Effector CD8-positive, alpha-beta T cell (primary cell): ENCODE data around the gene SFXN2.
A peak's percentile ranks its signal among the peaks of the same experiment; 100 is the strongest.
"Not testable (repeated sequence)": the region's sequence is repeated elsewhere in the genome, so short reads cannot be mapped to it uniquely, and the experiment has no call there.

Experiments used
- DNase-seq: peaks from one replicate; lab custom pipeline; 2025; lab: John Stamatoyannopoulos, UW

The SFXN2 gene

DNA sequence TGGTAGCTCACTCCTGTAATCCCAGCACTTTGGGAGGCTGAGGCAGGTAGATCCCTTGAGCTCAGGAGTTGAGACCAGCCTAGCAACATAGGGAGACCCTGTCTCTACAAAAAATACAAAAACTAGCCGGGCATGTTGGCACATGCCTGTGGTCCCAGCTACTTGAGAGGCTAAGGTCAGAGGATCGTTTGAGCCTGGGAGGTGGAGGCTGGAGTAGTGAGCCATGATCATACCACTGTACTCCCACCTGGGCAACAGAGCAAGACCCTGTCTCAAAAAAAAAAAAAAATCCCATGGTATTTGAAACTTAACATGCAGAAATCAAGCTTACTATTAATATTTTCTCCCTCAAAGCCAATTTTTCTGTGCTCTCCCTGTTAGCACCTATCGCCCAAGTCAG, 5.9 kb downstream of the SFXN2 start:
- DNase-seq, result no peak

DNA sequence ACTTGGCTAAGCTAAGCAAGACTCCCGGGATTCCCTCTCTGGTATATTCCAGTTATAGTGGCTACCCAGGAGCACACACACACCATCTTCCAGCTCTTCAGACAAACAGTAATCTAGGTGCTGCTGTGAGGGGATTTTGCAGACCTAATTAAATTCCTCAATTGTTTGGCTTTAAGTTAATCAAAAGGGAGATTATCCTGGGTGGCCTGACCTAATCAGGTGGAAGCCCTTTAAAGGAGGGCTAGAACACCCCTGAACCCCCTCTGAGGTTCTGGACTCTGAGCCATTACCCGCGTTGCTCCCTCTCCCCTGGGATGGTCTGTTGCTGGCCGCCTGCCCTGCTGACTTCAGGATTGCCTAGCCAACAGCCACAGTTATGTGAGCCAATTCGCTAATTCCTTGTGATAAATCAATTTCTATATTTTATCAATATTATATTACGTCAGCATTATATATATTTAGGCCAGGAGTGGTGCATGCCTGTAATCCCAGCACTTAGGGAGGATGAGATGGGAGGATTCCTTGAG, 6.4 kb downstream of the SFXN2 start:
- no peak for DNase-seq

DNA sequence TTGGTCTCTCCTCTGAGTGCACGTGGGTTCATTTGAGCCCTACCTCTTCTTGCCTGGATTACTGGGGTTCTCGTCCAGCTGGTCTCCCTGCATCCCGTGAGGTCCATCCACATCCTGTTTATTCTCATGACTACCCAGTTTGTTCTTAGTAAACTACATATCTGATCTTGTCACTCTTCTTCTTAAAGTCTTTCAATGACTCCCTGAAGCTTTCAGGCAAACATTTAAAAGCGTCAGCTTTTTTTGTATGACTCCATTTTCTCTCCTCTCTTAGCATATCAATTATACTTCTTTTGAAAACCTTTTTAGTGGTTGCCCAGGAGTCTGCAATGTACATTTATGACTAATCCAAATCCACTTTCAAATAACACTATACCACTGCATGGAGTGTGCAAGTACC, 7.5 kb downstream of the SFXN2 start:
- DNase-seq, result no peak

DNA sequence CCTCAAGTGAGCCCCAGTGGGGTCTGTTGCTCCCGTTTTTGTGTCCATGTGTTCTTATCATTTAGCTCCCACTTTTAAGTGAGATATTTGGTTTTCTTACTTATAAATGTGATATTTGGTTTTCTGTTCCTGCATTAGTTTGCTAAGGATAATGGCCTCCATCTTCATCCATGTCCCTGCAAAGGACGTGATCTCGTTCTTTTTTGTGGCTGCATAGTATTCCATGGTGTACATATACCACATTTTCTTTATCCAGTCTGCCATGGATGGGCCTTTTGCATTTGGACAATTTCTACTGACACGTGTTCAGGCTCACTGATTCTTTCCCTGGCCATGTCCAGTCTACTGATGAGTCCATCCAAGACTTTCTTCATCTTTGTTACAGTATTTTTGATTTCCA, 9.6 kb downstream of the SFXN2 start:
- DNase-seq, result no peak

DNA sequence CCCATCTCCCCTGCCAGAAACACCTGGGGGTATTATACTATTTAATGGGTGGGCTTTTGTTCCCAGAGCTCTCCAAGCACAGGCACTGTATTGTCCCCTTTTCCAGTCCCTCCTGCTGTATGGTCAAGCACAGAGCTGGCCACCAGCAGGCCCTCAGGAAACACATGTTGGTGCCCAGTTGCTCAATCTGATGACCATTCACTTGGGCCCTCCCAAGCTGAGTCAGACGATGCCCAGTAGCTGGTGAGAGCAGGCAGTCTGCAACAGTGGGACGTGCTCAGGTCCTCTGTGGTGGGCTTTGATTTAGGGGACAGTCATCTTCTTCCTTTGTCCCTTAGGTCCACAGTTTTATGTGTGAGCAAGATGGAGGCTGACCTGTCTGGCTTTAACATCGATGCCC, 11.8 kb downstream of the SFXN2 start:
- no peak for DNase-seq

DNA sequence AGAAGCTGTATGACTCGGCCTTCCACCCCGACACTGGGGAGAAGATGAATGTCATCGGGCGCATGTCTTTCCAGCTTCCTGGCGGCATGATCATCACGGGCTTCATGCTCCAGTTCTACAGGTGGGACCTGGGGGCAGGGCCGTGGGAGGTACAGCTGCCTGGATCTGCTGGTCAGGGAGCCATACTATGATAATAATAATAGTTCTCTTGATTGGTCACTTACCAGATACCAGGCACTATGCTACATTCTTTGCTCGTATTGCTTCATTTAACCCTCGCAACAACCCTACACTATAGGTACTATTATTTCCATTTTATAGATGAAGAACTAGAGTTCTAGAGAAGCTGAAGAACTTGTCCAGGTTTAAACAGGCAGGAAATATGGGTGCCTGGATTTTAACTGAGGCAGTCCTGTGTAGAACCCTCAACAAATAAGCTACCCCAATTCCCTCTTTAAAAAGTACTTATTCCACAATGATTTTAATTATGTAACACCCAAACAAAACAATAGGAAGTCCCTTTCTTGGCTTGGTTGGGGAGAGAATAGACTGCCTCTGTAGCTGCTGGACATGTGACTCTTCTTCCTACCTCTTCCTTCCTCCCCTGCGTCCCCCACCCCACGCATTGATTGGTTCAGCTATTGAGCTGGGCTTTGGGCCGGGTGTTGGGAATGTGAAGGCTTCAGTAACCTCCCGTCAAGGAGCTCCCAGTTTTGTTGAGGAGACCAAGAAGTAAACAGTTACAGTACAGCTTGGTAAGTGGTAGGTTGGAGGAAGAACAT, 12.8 kb downstream of the SFXN2 start:
- no peak for DNase-seq

DNA sequence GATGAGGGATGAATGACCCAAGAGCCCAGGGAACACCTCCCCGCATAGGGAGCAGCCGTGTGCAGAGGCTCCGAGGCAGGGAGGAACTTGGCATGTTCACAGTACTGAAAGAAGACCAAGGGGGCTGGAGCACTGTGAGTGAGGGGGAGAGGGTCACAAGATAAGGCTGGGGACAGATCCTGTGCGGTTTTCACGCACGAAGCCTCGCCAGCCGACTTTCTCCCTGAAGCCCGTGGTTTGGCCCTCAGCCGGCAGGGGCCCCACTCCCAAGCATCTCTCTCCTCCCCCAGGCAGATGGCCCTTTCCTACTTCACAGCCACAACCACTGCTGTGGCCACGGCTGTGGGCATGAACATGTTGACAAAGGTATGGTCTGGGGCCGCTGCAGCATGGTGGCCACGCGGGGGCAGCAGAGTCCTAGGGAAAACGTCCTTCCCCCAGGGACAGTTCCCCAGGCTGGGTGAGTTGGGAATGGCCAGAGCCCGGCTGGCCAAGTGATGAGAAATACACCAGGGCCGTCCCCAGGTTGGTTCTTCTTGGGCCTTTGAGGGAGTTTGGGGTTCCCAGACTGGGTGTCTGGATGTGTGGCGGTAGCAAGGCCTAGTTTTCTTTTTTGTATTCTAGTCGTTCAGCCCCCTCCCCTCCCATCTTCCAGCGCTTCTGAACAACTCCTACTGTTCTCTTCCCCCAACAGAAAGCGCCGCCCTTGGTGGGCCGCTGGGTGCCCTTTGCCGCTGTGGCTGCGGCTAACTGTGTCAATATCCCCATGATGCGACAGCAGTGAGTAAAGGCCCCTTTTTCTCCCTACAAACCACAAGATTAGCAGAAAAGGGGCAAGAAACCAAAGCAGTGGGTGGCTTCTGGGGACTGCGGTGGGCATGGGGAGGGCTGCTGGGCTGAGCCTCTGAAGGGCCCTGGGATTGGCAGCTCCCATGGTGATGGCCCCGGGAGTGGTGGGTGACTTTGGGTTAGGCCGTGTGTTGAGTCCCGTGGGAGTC, 14.9 kb downstream of the SFXN2 start:
- DNase-seq, result peak; percentile 9

DNA sequence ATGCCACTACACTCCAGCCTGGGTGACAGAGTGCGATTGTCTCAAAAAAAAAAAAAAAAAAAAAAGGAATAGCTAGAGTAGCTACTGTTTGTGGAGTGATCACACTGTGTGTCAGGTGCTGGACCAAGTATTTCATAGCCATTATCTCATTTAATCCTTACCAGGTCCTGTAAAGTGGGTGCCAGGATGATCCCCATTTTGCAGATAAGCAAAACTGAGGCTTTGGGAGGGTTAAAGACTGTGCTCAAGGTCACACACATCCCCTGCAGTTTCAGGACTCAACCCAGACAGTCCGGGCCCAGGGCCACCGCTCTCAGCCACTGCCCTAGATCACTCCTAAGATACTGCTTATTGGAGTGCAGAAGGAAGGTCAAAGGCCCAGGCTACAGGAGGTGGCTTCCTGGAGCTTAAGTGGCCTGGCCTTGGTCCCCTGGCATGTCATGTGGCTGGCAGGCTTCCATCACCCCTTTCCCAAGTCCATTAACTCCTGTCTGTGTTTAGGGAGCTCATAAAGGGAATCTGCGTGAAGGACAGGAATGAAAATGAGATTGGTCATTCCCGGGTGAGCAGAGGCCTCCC, 16.9 kb downstream of the SFXN2 start:
- no peak for DNase-seq

DNA sequence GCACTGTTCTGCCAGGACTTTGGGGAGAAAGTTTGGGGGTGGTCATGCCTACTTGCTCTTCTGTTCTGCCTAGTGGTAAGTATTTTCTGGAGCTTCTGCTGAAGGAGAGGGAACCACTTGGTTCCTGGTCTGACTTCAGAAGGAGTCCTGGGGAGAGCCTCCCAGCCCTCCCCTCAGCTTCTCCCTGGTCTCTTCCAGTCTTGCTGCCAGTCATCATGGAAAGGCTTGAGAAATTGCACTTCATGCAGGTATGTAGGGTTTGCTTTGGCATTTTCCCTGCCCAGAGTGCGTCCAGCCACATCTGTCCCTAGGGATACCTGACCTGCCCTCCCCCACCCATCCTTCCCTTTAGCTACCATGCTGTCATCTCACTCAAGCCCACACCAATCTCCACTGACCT, 18.2 kb downstream of the SFXN2 start:
- DNase-seq, result no peak

DNA sequence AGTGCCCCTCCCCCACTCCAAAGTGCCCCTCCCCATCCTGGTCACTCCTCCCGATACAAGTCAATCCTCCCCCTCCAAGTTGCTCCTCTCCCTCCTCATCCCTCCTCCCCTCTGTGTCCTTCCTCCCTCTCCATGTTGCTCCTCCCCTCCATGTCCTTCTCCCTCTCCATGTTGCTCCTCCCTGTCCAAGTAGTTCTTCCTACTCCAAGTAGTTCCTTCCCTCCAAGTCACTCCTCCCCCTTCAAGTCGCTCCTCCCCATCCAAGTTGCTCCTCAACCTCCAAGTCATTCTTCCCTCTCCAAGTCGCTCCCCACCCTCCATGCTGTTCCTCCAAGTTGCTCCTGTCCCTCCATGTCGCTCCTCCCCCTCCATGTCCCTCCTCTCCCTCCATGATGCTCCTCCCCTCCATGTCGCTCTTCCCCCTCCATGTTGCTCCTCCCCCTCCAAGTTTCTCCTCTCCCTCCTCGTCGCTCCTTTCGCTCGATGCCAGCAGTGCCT, 20.7 kb downstream of the SFXN2 start:
- DNase-seq, result no peak

DNA sequence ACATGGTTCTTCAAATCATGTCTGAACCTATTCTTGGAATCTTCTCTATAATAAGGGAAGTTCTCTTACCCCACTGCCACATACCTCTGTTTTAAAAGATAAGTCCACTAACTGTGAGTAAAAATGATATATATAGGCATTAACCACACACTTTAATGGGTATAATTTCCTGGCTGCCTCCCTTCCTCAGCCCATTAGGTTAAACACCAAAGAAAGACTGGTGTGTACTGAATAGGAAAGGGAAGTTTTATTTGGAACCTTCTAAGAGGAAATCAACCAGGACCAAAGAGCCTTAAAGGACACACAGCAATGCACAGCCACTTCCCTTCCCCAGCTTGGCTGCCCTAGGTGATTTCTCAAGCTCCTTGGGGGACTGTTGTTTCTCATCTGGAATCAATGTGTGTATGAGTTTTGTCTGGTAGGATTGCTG, 24.3 kb downstream of the SFXN2 start:
- DNase-seq, result no peak

DNA sequence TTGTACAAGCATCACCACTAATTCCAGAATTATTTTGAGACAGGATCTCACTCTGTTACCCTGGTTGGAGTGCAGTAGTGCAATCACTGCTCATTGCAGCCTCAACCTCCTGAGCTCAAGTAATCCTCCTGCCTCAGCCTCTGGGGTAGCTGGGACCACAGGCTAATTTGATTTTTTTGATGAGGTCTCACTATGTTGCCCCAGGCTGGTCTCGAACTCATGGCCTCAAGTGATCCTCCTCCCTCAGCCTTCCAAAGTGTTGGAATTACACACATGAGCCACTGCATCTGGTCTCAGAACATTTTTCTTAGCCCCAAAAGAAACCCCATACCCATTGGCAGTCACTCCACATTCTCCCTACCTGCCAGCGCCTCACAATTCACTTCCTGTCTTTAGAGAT, 25.8 kb downstream of the SFXN2 start:
- no peak for DNase-seq

DNA sequence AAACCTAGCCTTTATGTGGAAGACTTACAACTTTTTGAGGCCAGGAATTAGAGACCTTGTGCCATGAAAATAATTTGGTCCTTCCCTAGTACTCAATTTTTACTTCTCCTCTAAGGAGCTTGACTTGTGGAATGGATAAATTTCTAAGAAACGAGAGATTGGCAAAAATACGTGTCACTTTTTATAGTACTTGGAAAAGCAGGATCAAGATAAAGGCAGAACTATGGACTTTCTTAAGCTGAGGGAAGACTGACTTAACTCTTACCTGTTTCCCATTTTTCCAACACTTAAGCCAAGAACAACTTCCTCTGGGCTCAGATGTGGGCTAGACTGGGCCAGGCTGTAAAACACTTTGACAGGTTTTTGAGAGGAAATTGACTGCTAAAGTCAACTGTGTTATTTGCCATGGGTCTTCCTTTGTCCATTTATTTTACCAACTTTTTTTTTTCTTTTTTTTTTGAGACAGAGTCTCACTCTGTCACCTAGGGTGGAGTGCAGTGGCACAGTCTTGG, 27.3 kb downstream of the SFXN2 start:
- no peak for DNase-seq

DNA sequence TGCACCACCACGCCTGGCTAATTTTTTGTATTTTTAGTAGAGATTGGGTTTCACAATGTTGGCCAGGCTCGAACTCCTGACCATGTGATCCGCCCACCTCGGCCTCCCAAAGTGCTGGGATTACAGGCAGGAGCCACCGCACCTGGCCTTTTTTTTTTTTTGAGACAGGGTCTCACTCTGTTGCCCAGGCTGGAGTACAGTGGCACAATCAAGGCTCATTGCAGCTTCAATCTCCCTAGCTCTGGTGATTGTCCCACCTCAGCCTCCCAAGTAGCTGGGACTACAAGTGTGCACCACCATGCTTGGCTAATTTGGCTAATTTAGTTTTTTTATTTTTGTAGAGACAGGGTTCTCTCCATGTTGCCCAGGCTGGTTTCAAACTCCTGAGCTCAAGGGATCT, 27.9 kb downstream of the SFXN2 start:
- DNase-seq, result not testable (repeated sequence)

DNA sequence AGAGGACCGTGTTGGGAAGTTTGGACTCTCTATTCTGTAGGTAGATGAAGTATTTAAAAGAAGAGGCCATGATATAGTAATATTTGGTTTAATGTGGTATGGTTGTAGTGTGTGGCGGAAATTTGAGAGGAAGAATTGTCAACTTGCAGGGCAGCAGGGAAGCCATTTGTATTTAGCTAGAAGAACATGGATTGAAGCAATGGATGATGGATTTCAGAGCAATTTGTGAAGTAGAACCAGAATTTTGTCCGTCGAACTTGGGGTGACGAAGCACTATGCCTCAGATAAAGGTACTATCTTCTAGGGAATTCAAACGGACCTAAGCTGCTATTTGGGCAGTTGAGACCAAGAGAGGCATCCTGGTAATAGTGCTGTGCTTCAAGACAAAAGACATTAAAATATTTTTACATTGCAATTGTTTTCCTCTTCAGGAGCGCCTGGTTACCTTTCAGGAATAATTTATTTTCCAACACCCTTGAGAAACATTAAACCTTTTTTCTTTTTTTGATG, 28.7 kb downstream of the SFXN2 start:
- no peak for DNase-seq

DNA sequence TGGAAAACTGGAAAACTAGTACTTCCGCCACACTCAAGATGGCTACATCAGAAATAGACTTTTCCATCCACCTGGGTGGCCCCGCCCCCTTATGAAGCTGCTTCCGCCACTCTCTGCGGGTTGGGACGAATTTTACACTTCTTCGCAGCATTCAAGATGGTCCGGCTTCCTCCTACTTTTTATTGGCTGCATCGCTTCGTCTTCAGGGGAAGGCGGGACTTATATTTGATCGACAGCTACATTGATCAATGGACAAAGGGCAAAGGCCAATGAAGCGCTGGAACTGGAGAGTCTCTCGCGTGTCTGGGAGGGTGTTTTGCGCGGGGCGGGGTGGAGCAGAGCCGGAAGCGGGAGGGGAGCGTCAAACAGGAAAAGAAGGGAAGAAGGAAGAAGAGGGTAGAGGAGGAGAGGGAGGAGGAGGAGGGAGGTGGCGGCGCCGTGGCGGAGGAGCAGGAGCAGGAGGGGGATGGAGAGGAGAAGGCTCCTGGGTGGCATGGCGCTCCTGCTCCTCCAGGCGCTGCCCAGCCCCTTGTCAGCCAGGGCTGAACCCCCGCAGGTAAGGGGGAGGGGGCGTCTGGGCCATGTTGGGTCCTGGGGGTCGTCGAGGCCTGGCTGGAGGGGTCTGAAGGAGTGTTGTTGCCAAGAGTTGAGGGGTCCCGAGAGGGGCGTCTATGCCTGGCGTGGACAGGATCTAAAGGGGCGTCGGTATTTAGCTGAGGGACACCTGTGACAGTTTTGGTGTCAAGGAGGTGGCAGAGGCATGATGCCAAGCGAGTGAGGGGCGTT, 29.3 kb downstream of the SFXN2 start, which contains the start of gene WBP1L:
WBP1L (plus strand) TSS at position 361 of the 786 bp plus-strand sequence; CDS start at position 467, 106 bp downstream.
- DNase-seq, result peak; percentile 91

DNA sequence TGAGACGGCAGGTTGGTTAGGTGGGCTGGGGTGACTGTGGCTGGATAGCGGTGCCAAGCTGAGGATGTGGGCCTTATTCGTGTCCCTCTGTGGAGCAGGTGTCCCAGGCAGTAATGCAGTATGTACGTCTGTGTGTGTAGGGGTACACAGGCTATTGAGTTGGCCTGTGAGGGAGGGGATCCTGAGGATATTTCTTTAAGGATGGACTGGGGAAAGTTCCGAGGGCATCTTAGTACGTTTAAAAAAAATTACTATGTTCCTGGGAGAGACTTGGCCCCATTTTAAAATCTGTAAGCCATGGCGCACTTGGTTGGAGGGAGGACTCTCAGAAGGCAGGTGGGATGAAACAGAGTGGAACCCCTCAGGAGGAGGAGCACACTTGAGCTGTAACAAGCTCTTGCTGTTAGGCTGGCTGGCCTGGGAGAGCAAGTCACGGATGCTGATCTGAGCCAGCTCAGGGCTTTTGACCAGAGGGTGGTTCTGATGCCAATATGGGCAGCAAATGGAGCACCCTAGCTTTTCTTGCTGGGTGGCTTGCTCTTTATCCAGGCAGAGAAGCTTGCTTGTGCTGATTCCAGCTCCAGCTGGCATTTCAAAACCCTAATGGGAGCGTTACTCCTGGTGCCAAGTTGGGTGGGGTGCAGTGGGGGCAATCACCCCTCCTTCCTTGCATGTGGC, 30.1 kb downstream of the SFXN2 start:
- no peak for DNase-seq

DNA sequence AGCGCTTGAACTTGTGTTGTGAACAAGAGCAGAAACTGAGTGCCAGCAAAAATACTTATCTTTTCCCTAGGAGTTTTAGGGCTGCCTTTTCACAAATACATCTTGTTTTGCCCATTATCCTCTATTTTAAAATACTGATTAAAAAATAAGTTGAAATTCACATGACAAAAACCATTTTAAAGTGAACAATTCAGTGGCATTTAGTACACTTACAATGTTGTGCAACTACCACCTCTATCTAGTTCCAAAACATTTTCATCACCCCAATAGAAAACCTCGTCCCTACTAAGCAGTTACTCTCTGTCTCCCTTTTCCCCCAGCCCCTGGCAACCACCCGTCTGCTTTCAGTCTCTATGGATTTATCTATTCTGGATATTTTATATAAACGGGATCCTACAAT, 30.7 kb downstream of the SFXN2 start:
- DNase-seq, result no peak

DNA sequence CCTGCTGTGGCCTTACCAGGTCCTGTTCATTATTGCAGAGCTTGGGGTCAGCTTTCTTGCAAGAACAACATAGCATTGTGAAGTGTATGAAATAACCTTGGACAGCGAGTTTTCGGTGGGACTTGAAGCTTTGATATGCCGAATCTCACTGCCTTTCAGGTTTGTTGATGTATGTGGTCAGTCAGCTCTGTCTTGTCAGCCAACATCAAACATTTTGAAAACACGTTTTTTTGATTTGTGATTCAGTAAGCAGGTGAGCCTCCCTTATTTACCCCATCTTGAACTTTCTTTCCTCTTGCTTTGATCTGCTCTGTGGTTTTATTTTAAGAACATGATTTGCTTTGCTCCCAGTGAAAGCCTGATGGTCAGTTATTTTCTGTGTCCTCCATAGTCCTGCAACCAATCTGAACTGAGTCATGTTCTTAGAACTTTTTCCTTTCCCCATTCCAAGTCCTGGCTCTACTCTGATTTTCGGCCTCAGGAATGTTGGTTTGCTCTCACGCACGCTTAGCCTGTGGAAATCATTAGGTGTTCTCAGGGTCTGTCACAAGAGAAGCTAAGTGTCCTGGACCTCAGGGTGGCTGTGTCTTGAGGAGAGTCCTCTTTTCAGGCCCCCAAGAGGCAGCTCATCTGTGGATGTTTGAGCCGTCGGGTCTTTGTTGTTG, 38.0 kb downstream of the SFXN2 start:
- DNase-seq, result no peak
